ENCODE results near the gene GGN.

Gene GGN

DNA sequence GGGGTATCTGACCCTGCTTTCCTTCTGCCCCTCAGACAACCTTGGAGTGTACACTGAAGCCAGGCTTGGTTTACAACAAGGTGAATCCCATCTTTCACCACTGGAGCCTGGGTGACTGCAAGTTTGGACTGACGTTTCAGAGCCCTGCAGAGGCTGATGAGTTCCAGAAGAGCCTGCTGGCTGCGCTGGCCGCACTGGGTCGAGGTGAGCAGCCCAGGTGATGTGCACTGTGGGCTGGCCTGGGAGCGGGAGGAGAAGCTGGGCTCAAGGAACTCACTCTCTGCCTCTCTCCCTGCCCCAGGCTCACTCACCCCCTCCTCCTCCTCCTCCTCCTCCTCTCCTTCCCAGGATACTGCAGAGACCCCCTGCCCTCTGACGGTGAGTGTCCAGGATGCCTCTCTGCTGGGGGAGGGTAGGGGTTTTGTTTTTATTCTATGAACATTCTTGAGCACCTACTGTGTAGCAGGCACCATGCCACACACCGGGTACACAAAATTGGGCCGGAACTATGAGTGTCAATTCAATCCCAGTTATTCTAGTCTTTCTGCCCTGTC lies 4.2 kb upstream of the GGN start:
- TF ChIP-seq, protein P1, sequence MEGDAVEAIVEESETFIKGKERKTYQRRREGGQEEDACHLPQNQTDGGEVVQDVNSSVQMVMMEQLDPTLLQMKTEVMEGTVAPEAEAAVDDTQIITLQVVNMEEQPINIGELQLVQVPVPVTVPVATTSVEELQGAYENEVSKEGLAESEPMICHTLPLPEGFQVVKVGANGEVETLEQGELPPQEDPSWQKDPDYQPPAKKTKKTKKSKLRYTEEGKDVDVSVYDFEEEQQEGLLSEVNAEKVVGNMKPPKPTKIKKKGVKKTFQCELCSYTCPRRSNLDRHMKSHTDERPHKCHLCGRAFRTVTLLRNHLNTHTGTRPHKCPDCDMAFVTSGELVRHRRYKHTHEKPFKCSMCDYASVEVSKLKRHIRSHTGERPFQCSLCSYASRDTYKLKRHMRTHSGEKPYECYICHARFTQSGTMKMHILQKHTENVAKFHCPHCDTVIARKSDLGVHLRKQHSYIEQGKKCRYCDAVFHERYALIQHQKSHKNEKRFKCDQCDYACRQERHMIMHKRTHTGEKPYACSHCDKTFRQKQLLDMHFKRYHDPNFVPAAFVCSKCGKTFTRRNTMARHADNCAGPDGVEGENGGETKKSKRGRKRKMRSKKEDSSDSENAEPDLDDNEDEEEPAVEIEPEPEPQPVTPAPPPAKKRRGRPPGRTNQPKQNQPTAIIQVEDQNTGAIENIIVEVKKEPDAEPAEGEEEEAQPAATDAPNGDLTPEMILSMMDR (IDR thresholded peaks at IDR 0.05; ENCODE audit: borderline replicate concordance, insufficient read depth, low read depth, low read length) = no peak
- H3K4me3 ChIP-seq (ENCODE audit: low read depth, low read length) = no peak overlapping the region

DNA sequence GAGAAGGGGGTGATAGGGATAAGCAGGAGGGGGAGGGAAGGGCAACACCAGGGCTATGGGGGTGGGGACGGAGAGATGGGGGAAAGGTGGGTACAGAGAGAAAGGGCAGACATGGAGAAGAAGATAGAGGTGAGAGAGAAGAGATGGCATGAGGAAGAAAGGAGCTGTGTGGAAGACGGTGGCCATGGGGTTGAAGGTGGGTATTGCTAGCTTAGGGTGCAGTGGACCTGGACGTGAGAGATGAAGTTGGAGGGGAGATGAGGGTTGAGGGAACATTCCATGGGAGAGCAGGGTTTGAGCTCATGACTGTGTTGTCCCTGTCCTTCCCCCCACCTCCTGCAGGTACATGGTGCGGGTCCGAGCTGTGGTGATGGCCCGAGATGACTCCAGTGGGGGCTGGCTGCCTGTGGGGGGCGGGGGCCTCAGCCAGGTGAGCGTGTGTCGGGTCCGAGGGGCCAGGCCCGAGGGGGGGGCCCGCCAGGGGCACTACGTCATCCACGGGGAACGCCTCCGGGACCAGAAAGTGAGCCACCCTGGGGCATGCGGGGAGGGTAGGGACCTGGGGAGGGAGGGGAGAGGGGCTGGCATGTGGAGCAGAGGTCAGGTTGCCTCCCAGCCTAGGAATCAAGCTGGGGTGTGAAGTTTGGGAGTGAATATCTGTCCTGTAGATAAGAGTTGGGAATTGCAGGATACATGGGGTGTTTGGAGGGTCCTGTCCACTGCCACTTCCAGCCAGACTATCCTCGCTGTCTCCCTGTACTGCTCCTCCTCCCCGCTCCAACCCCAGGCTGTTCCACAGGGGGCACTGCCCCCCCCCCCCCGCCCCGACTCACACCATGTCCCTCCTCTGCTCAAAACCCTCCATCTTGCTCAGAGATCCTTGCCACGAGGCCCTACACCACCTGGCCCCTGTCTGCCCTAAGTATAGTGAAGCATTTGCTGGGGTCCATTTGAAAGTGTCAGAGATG lies 2.4 kb upstream of the GGN start:
- TF ChIP-seq, protein P1 (IDR thresholded peaks at IDR 0.05; ENCODE audit: borderline replicate concordance, insufficient read depth, low read depth, low read length) = no peak
- no peak overlapping the region for H3K4me3 ChIP-seq (ENCODE audit: low read depth, low read length)

GRCh38 chr19:38389101-38389925 lies 1.5 kb upstream of the GGN start:
- H3K4me3 ChIP-seq (ENCODE audit: low read depth, low read length) = no peak overlapping the region
- TF ChIP-seq, protein P1 (IDR thresholded peaks at IDR 0.05; ENCODE audit: borderline replicate concordance, insufficient read depth, low read depth, low read length) = no peak

DNA sequence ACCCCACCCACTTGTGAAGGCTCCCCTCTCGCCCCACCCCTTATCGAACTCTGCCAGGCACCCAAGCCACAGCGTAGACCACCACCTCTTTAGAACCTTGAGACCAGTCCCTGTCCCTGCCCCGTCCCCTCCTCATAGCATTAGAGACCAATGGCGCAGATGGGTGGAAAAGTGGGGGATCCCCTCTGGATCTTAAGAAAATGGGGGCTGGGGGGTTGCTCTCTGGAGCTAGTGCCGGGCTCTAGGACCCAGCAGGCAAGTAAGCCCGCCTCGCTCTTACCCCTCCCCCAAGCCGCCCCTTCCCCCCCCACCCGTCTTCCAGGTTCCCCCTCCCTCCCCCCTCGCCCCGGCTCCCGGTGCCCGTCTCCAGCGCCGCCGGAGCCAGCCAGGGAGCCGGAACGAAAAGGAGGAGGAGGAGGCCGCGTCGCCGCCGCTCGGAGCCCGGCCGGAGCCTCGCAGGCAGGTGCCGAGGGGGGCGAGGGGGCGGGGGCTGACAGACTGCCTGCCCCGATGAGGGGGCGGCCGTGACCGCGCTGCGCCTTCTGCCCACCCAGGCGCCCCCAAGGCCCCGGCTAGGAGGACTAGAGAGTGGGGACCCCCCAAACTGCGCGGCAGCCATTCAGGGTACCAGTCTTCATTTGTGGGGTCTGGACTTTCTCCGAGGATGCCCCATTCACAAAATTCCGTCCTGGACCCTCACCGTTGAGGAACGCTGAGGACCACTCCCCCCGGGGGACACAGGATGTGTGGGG lies 691 bp upstream of the GGN start, which contains the start of gene SPRED3:
TSS of gene SPRED3 (plus strand) at position 349 of the 752 bp plus-strand sequence. CDS start 1,606 bp downstream, outside the sequence.
- H3K4me3 ChIP-seq (ENCODE audit: low read depth, low read length) = peak within 1 kb of the TSS; percentile 17
- TF ChIP-seq, protein P1 (IDR thresholded peaks at IDR 0.05; ENCODE audit: borderline replicate concordance, insufficient read depth, low read depth, low read length) = no peak

- TF ChIP-seq, protein P1 (IDR thresholded peaks at IDR 0.05; ENCODE audit: borderline replicate concordance, insufficient read depth, low read depth, low read length) = no peak
- H3K4me3 ChIP-seq (ENCODE audit: low read depth, low read length) = no peak overlapping the region
These were observed 774 bp downstream of the GGN start for GRCh38 chr19:38386971-38387549.
